ENCODE measurements around the gene OLIG1. TPM values are rescaled to one million over a fixed set of nuclear protein-coding genes. Genes with fewer than 3 reads are reported as not detected.

The OLIG1 gene
- total RNA-seq, 1 experiment from 2014 or later = not detected

DNA sequence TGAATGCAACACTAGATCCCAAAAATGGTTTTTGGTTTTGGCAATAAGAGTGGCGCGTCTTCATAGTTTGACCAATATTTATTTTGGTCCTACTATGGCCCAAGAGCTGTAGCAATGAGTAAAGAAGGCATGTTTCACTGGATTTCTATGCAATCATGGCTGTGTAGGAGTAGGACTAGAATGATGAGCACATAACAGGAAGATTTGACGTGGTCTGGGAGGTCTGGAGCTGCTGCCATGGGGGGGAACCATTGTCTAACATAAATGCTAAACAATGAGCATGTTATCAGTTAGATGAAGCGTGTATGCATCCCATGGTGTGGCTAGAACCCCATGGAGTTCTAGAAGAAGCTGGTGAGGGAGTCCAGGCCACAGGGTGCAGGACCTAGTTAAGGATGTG lies 38.3 kb downstream of the OLIG1 start:
- BruUV-seq (replicated peaks) = no TSS peak
- Histone ChIP-seq H2AFZ (ENCODE audit: low read length) (no peak overlapping the region), H3K4me3 (ENCODE audit: low read length) (no peak overlapping the region), H3K4me2 (ENCODE audit: low read length) (no peak overlapping the region), H3K27me3 (ENCODE audit: low read length) (peaks cover 98% of the 10 kb centered on the region), H3K79me2 (ENCODE audit: low read length) (no peaks in the 10 kb centered on the region), H3K9me3 (ENCODE audit: low read length) (no peaks in the 10 kb centered on the region), H3K9ac (ENCODE audit: low read length) (no peak overlapping the region), H3K36me3 (ENCODE audit: low read depth, low read length) (no peaks in the 10 kb centered on the region), H3K4me1 (ENCODE audit: insufficient read depth, low read length) (no peaks in the 10 kb centered on the region), H3K9me2 (replicated peaks; ENCODE audit: low read length) (no peaks in the 10 kb centered on the region), H3F3A (ENCODE audit: low read length, unreplicated experiment) (no peaks in the 10 kb centered on the region), H3K27ac (ENCODE audit: low read length) (no peak overlapping the region), H4K20me1 (ENCODE audit: low read length) (no peaks in the 10 kb centered on the region)
- POLR2A ChIA-PET (ENCODE audit: unreplicated experiment) = no interaction called here
- CTCF ChIA-PET = no interaction called here
- TF ChIP-seq, protein P1, sequence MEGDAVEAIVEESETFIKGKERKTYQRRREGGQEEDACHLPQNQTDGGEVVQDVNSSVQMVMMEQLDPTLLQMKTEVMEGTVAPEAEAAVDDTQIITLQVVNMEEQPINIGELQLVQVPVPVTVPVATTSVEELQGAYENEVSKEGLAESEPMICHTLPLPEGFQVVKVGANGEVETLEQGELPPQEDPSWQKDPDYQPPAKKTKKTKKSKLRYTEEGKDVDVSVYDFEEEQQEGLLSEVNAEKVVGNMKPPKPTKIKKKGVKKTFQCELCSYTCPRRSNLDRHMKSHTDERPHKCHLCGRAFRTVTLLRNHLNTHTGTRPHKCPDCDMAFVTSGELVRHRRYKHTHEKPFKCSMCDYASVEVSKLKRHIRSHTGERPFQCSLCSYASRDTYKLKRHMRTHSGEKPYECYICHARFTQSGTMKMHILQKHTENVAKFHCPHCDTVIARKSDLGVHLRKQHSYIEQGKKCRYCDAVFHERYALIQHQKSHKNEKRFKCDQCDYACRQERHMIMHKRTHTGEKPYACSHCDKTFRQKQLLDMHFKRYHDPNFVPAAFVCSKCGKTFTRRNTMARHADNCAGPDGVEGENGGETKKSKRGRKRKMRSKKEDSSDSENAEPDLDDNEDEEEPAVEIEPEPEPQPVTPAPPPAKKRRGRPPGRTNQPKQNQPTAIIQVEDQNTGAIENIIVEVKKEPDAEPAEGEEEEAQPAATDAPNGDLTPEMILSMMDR (conservative IDR thresholded peaks at IDR 0.05; ENCODE audit: low read depth, low read length) = no peak
- TF ChIP-seq EZH2phosphoT487 (IDR thresholded peaks at IDR 0.05; ENCODE audit: borderline replicate concordance, low read length) = no peak
- no peak for TF ChIP-seq EZH2 (IDR thresholded peaks at IDR 0.05; ENCODE audit: low read length, unreplicated experiment)
- ATAC-seq (no peak), DNase-seq (no peak)
- intact Hi-C loops (cut with micrococcal nuclease) = no loop called here

DNA sequence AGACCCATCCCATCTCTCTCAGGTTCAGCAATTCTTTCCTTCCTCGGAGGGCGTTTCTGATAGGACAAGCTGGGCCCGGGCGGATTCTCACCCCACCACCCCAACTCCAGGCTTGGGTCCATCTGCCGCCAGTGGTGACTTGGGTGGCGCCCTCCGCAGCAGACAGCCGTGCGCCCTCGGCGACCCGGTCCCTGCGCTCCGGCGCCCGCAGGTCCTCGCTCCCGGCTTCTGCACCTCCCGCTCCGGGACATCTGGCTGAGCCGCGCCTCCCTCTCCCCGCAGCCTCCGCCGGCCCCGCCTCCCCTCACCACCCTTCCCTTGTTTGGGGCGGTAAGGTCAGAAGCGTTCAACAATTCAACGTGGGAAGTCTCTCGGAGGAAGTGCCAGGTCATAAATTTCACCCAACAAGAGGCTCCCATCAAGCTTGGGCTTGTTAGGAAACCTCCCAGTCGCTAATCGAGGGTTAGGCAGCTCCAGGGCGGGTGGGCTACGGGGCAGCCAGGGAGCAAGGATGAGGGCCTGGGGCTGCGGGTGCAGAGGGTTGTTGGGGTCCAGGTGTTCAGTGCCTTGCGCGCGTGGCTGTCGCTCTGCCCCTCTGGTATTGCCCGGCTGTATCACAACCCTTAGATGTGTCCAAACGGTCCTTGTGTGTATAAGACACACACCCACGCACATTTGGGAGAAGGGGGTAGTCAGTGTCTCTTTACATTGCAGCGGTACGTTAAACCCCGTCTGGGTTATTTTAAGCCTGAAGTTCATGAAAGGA lies 39.8 kb downstream of the OLIG1 start:
- H3K27me3 ChIP-seq (ENCODE audit: low read length) = peaks cover 98% of the 10 kb centered on the region
- no peak overlapping the region for H3K4me2 ChIP-seq (ENCODE audit: low read length)
- TF ChIP-seq, protein P1 (conservative IDR thresholded peaks at IDR 0.05; ENCODE audit: low read depth, low read length) = no peak
- TF ChIP-seq EZH2phosphoT487 (IDR thresholded peaks at IDR 0.05; ENCODE audit: borderline replicate concordance, low read length) = no peak
- TF ChIP-seq EZH2 (IDR thresholded peaks at IDR 0.05; ENCODE audit: low read length, unreplicated experiment) = no peak
- no TSS peak for BruUV-seq (replicated peaks)
- ChIA-PET POLR2A (ENCODE audit: unreplicated experiment) (no interaction called here), CTCF (no interaction called here)
- no peaks in the 10 kb centered on the region for H3K9me3 ChIP-seq (ENCODE audit: low read length)
- H2AFZ ChIP-seq (ENCODE audit: low read length) = no peak overlapping the region
- no peaks in the 10 kb centered on the region for H3K4me1 ChIP-seq (ENCODE audit: insufficient read depth, low read length)
- intact Hi-C loops (cut with micrococcal nuclease) = no loop called here
- H3K9ac ChIP-seq (ENCODE audit: low read length) = no peak overlapping the region
- DNase-seq (no peak), ATAC-seq (no peak)
- no peak overlapping the region for H3K4me3 ChIP-seq (ENCODE audit: low read length)
- no peaks in the 10 kb centered on the region for H3F3A ChIP-seq (ENCODE audit: low read length, unreplicated experiment)
- no peaks in the 10 kb centered on the region for H3K36me3 ChIP-seq (ENCODE audit: low read depth, low read length)
- H3K79me2 ChIP-seq (ENCODE audit: low read length) = no peaks in the 10 kb centered on the region
- H3K27ac ChIP-seq (ENCODE audit: low read length) = no peak overlapping the region
- no peaks in the 10 kb centered on the region for H4K20me1 ChIP-seq (ENCODE audit: low read length)
- no peaks in the 10 kb centered on the region for H3K9me2 ChIP-seq (replicated peaks; ENCODE audit: low read length)

DNA sequence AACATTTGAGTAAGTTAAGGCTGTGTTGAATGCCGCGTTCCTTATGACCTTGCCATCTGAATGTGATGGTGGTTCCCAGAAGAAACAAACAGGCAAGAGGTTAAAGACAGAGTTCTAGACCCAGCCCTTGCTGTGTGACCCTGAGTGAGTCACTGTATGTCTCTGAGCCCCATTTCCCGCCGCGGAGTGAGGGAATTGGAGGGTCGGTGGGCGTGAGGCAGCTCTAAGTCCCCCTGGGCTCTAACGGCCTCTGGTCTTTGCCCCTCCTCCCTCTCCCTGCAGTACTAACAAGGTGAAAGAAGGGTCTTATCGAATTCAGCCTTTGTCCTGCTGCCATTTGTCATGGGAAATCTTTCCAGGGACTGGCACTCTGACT lies 40.4 kb downstream of the OLIG1 start:
- Histone ChIP-seq H3K9me3 (ENCODE audit: low read length) (no peaks in the 10 kb centered on the region), H3F3A (ENCODE audit: low read length, unreplicated experiment) (no peaks in the 10 kb centered on the region), H3K27ac (ENCODE audit: low read length) (no peak overlapping the region), H3K9ac (ENCODE audit: low read length) (no peak overlapping the region), H3K27me3 (ENCODE audit: low read length) (peaks cover 98% of the 10 kb centered on the region), H4K20me1 (ENCODE audit: low read length) (no peaks in the 10 kb centered on the region), H3K4me2 (ENCODE audit: low read length) (no peak overlapping the region), H3K36me3 (ENCODE audit: low read depth, low read length) (no peaks in the 10 kb centered on the region), H3K9me2 (replicated peaks; ENCODE audit: low read length) (no peaks in the 10 kb centered on the region), H3K4me3 (ENCODE audit: low read length) (no peak overlapping the region), H3K4me1 (ENCODE audit: insufficient read depth, low read length) (no peaks in the 10 kb centered on the region), H3K79me2 (ENCODE audit: low read length) (no peaks in the 10 kb centered on the region), H2AFZ (ENCODE audit: low read length) (no peak overlapping the region)
- TF ChIP-seq, protein P1 (conservative IDR thresholded peaks at IDR 0.05; ENCODE audit: low read depth, low read length) = no peak
- TF ChIP-seq EZH2 (IDR thresholded peaks at IDR 0.05; ENCODE audit: low read length, unreplicated experiment) = no peak
- TF ChIP-seq EZH2phosphoT487 (IDR thresholded peaks at IDR 0.05; ENCODE audit: borderline replicate concordance, low read length) = no peak
- DNase-seq (no peak), ATAC-seq (no peak)
- POLR2A ChIA-PET (ENCODE audit: unreplicated experiment) = no interaction called here
- no TSS peak for BruUV-seq (replicated peaks)
- CTCF ChIA-PET = no interaction called here
- intact Hi-C loops (cut with micrococcal nuclease) = no loop called here

All from PC-3 (cell line).